ENCODE results near the gene BCAP31. TPM values are rescaled to one million over a fixed set of nuclear protein-coding genes. Genes with fewer than 3 reads are reported as not detected.

BCAP31 gene
- total RNA-seq, 1 experiment from 2014 or later, result 232 TPM

DNA sequence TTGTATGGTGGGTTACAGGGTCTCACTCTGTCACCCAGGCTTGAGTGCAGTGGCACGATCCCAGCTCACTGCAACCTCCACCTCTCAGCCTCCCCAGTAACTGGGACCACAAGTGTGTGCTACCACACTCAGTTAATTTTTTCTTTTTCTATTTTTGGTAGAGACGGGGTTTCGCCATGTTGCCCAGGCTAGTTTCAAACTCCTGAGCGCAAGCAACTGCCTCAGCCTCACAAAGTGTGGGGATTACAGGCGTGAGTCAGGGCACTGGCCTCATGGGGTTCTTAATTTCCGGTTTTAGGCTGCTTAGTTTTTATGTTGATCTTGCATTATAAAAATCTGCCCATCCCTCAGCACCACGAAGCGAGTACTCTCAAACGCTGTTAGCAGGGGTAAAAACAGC lies 6.7 kb downstream of the BCAP31 start:
- H3K4me3 Mint-ChIP-seq (ENCODE audit: unreplicated experiment), result no peak overlapping the region
- intact Hi-C loops (cut with micrococcal nuclease; ENCODE audit: unreplicated experiment), result no loop called here
- no peaks in the 10 kb centered on the region for H3K9me3 ChIP-seq
- no peaks in the 10 kb centered on the region for H3K4me1 Mint-ChIP-seq (ENCODE audit: low read depth, unreplicated experiment)
- CTCF ChIA-PET, result no interaction called here
- H3K9me3 Mint-ChIP-seq (ENCODE audit: unreplicated experiment), result no peaks in the 10 kb centered on the region
- H3K27me3 Mint-ChIP-seq (ENCODE audit: insufficient read depth, unreplicated experiment), result no peaks in the 10 kb centered on the region
- H3K27me3 ChIP-seq (replicated peaks; ENCODE audit: control insufficient read depth, insufficient read depth, low read length), result no peaks in the 10 kb centered on the region
- POLR2A ChIA-PET, result no interaction called here
- H3K4me1 ChIP-seq, result peaks cover 2% of the 10 kb centered on the region
- no peak for TF ChIP-seq CTCF (IDR thresholded peaks at IDR 0.05; ENCODE audit: insufficient read depth in 1 of 2, low read depth in 1 of 2, low read length in 1 of 2, severe bottlenecking in 1 of 2, unreplicated experiment in 1 of 2)
- H3K36me3 Mint-ChIP-seq (ENCODE audit: insufficient read depth, unreplicated experiment), result peaks cover 46% of the 10 kb centered on the region
- no peak for DNase-seq
- H3K36me3 ChIP-seq (ENCODE audit: control insufficient read depth, insufficient read depth, low read length), result no peaks in the 10 kb centered on the region
- no peak overlapping the region for H3K27ac Mint-ChIP-seq (ENCODE audit: unreplicated experiment)
- BruUV-seq (replicated peaks), result no TSS peak
- H3K4me3 ChIP-seq (ENCODE audit: low read depth, low read length), result no peak overlapping the region

DNA sequence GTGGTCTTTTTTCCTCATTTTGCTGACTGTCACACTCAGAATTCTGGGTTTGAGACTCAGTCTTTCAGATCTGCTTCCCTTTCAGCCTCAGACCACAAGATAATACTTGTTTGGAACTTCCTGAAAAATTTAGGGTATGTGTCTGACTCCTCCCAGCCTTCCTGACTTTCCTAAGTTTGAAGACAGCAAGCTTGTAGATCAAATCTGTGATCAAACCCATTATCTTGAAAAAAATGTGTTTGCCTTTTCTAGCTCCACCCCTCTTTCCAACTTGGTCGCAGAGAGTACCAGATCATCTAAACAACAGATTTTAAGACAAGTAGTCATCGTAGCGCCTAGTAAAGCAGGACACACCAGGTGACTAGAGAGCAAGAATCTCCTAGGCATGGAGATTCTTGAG lies 9.9 kb downstream of the BCAP31 start:
- CTCF ChIA-PET, result no interaction called here
- H3K4me1 ChIP-seq, result no peaks in the 10 kb centered on the region
- peaks cover 33% of the 10 kb centered on the region for H3K36me3 Mint-ChIP-seq (ENCODE audit: insufficient read depth, unreplicated experiment)

DNA sequence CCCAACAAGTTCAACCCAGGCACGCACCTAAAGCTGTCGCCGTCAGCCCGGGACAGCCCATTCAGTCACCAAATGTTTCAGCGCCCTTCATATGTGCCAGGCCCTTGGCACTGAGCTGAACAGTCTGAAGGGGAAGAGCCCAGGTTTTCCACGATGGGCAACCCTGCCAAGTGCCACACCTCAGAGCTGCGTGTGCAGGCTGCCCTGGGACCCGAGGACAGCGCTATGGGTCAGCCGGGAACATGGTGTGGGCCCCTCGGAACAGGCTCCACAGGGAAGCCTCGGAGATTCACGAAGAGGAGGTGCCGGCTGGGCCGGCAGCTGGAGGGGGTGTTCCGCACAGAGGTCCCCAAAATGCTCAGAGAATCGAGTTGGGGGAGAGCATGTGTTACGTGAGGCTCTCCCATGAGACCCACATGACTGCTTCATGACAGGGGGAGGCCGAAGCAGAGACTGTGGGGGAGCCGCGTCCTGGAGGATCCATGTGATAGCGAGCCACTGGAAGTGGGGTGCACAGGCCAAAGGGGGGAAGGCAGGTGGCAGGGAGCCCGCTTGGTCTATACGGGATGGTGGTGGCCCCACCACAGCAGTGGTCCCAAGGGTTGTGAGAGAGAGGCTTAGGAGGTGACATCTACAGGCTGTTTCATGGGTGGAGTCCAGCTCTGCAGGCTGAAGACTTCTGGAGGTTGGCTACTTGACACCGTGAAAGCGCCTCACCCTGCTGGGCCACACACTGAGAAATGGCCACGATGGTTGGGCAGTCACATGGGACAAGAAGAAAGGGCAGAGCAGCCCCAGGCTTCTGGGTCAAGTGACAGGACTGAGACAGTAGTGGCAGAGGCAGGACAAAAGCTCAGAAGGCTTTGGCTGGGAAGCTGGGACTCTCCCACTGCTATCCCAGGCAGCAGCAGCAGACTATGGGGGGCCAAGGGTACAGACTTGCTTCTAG lies 14.2 kb downstream of the BCAP31 start:
- CTCF ChIA-PET, result no interaction called here
- BruUV-seq (replicated peaks), result no TSS peak

More for the DNA sequence above, 9.9 kb downstream of the BCAP31 start:
- TF ChIP-seq CTCF (IDR thresholded peaks at IDR 0.05; ENCODE audit: insufficient read depth in 1 of 2, low read depth in 1 of 2, low read length in 1 of 2, severe bottlenecking in 1 of 2, unreplicated experiment in 1 of 2), result no peak
- no TSS peak for BruUV-seq (replicated peaks)
- Histone ChIP-seq H3K36me3 (ENCODE audit: control insufficient read depth, insufficient read depth, low read length) (no peaks in the 10 kb centered on the region), H3K4me3 (ENCODE audit: low read depth, low read length) (no peak overlapping the region), H3K9me3 (no peaks in the 10 kb centered on the region), H3K27me3 (replicated peaks; ENCODE audit: control insufficient read depth, insufficient read depth, low read length) (no peaks in the 10 kb centered on the region)
- POLR2A ChIA-PET, result no interaction called here
- Mint-ChIP-seq H3K4me3 (ENCODE audit: unreplicated experiment) (no peak overlapping the region), H3K4me1 (ENCODE audit: low read depth, unreplicated experiment) (peaks cover 8% of the 10 kb centered on the region), H3K9me3 (ENCODE audit: unreplicated experiment) (no peaks in the 10 kb centered on the region), H3K27me3 (ENCODE audit: insufficient read depth, unreplicated experiment) (no peaks in the 10 kb centered on the region), H3K27ac (ENCODE audit: unreplicated experiment) (no peak overlapping the region)
- intact Hi-C loops (cut with micrococcal nuclease; ENCODE audit: unreplicated experiment), result no loop called here
- DNase-seq, result no peak

More for the DNA sequence above, 14.2 kb downstream of the BCAP31 start:
- H3K4me1 ChIP-seq, result no peaks in the 10 kb centered on the region
- H3K36me3 ChIP-seq (ENCODE audit: control insufficient read depth, insufficient read depth, low read length), result no peaks in the 10 kb centered on the region
- Mint-ChIP-seq H3K4me1 (ENCODE audit: low read depth, unreplicated experiment) (peaks cover 8% of the 10 kb centered on the region), H3K27ac (ENCODE audit: unreplicated experiment) (no peak overlapping the region), H3K4me3 (ENCODE audit: unreplicated experiment) (no peak overlapping the region), H3K27me3 (ENCODE audit: insufficient read depth, unreplicated experiment) (no peaks in the 10 kb centered on the region), H3K9me3 (ENCODE audit: unreplicated experiment) (no peaks in the 10 kb centered on the region), H3K36me3 (ENCODE audit: insufficient read depth, unreplicated experiment) (peaks cover 29% of the 10 kb centered on the region)
- no peak overlapping the region for H3K4me3 ChIP-seq (ENCODE audit: low read depth, low read length)
- POLR2A ChIA-PET, result no interaction called here
- H3K27me3 ChIP-seq (replicated peaks; ENCODE audit: control insufficient read depth, insufficient read depth, low read length), result no peaks in the 10 kb centered on the region
- no peak for DNase-seq
- no peak for TF ChIP-seq CTCF (IDR thresholded peaks at IDR 0.05; ENCODE audit: insufficient read depth in 1 of 2, low read depth in 1 of 2, low read length in 1 of 2, severe bottlenecking in 1 of 2, unreplicated experiment in 1 of 2)
- intact Hi-C loops (cut with micrococcal nuclease; ENCODE audit: unreplicated experiment), result no loop called here
- H3K9me3 ChIP-seq, result no peaks in the 10 kb centered on the region

Measured in Caco-2 (cell line).